Inflammatory macrophage treated with lipopolysaccharide for 4 hours (primary cell): Measurements from ENCODE around the gene GOLGA8Q.
"Not testable (repeated sequence)": the region's sequence is repeated elsewhere in the genome, so short reads cannot be mapped to it uniquely, and the experiment has no call there.

Experiments
- DNase-seq: peaks from one replicate; pipeline ENCODE4 v3.0.0-alpha.2; 2020

Gene GOLGA8Q

GRCh38 chr15:30551750-30552149 is at the start of gene GOLGA8Q:
Gene GOLGA8Q (plus strand): TSS chr15:30552050. CDS start chr15:30552078, 28 bp downstream.
- not testable (repeated sequence) for DNase-seq

- DNase-seq = not testable (repeated sequence)
Observed at GRCh38 chr15:30502904-30503781, 48.7 kb upstream of the GOLGA8Q start.

DNA sequence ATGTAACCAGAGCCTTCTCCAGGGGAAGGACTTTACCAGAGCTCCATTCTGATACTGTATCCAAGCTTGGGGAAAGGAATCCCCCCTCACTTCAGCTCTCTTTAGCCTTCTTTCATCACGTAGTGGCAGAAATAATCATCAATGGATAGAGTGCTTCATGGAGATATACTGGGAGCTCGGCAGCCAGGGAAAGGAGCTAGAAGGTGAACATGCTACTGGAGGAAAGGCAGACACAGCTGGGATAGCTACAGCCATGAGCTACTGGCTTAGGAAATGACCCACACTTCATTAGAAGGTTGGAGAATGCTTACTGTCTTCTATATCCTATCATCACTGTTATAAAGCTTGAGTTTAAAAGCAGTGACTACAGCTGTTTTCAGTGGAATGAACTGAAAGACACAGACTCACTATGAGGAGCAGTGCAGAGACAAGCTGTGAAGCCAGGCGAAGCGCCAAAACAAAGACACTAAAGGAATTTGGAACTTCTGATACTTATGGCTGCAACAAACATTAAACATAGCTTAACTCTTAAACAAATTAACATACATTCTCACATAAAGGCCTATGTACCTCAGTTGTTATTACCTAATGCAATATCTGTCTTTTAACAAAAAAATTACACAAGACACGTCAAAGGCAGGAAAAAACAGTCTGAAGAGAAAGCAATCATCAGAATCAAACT is 47.5 kb upstream of the GOLGA8Q start:
- not testable (repeated sequence) for DNase-seq

- not testable (repeated sequence) for DNase-seq
Observed at GRCh38 chr15:30514545-30514944, 37.3 kb upstream of the GOLGA8Q start.

DNA sequence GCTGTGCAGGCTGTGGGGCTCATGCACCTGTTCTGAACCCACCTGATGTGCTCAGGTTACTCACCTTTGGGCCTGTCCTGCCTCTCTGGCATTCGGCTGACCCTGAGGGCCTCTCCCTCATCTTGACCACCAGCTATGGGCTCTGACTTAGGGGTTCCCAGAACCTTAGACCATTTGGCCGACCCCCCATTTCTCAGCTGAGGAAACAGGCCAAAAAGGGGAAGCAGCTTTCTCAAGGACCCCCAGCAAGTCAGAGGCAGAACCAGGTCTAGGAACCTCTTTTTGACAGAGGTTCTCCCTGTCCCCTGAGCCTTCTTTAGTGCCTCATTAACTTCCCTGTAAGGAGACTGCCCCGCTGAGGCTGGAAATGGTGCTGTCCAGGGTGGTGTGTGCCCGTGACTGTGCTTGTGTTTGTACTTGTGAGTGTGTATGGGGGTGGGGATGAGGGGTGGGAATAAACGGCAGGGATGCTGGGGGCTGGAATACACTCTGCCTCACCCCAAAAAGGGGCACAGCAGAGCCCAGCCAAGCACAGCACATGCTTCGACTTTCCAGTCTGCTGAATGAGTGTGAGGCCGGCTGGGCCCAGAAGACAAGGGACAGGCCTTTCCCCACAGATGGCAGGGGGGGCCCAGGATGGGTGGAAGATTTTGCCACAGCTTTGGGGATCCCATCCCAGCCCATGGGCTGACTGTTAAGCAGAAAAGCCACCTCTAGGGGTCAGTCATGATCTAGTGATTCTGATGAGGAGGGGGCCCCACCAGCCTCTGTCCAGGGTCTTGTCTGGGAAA is 28.2 kb upstream of the GOLGA8Q start:
- not testable (repeated sequence) for DNase-seq

DNA sequence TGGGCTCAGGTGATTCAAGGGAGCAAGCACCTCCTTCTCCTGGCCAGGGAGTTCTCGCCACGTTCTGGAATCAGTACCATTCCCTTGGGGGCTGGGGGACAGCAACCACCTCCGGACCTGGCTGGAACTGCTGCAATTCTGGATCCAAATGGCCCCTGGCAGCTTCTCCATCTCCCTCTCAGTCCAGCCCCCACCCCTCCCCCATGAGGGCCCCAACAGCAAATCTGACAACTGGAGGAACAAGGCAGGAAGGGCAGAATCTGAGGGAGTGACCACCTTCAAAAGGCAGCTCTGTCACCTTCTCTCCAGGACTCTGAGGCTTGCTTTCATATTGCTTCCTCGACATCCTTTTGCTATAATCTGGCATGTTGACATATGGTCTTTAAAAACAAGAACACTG is 25.9 kb upstream of the GOLGA8Q start:
- not testable (repeated sequence) for DNase-seq

DNA sequence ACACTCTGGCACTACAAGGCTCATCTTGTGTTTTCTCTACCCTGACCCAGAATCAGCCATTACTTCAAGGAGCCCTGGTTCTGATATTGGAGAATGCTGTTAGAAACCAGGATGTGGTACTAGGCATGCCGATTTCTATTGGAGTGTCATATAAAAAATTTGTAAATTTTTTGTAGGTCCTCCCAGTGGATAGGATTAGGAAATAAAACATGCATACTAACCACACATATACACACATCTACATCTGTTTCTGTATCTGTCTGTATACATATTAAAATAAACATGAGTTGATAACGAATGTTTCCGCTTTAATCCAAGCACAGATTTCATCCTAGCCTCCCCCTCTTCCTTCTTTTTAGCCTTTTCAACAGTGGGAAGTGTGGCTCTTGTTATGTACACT is 22.8 kb upstream of the GOLGA8Q start:
- DNase-seq = not testable (repeated sequence)

DNA sequence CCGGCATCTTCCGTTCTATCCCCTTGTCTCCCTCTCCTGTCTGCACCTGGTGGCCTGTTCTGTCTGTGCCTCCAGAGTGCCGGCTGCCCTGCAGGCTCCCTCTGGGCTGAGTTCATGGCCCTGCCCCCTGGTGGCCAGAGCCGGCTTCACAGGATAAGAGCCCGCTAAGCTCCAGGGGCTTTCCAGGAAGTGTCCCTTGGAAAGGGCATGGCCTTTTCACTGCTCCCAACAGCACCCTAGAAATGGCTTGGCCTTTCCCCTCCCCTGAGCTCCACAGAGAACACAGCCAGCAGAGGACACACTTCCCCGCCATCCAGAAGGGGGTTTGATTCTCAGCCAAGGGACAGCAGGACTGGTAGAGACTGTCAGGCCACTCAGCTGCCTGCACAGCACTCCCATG is 15.1 kb downstream of the GOLGA8Q start:
- DNase-seq = not testable (repeated sequence)

DNA sequence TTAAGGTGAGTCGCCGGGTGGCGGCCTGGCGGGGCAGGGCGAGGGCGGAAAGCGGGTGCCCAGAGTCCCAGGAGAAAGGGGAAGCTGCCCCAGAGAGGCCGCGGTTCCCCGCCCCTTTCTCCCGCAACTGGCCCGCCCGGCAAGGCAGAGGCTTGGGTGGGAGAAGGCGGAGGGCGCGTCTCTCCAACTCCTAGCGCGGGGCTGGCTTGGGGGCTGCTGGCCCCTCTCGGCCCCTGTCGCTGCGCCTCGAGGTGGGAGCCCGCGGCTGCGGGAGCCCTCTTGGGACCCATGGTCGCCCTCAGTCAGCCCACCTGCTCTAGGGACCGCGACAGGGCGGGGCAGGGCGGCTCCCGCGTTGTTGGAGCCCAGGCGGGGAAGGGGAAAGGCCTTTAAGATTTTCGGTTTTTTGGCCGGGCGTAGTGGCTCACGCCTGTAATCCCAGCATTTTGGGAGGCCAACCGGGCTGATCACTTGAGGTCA is 21.2 kb downstream of the GOLGA8Q start:
- DNase-seq = not testable (repeated sequence)

DNA sequence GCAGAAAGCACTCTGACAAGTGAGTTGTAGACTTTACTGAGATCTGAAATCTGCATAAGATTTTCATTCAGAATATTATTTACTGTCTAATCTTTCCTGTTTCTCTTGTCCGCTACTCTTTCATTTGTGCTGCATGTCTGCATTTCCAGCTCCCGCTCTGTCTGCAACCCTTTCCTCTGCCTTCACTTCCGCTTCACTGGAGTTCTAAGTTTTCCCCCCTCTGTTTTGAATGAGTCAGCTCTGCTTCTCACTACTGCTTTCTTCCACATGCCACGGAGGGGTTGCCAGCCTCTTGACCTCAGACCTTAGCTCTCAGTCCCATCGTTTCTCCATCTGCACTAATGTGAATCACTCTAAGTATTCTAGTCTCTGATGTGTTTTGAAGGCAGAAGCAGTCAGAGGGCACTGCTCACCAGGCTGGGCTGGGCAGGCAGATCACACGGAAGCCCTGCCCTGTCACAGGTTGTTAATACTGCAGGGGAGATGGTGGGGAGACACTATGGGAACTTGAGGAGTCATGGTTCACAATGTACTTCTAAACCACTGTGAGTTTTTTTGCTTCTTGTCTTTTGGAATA is 27.6 kb downstream of the GOLGA8Q start:
- DNase-seq = not testable (repeated sequence)

DNA sequence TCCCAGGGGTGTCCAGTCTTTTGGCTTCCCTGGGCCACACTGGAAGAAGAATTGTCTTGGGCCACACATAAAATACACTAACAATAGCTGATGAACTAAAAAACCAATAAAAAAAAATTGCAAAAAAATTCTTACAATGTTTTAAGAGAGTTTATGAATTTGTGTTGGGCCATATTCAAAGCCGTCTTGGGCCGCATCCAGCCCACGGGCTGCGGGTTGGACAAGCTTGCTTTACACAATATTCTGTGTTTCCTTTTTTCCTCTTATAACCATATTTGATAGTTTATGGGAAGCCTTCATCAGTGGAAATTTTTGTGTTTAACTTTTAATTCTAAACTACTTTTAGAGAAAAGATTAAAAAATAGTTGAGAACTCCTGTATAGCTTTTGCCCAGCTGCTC is 28.9 kb downstream of the GOLGA8Q start:
- not testable (repeated sequence) for DNase-seq

GRCh38 chr15:30598953-30599352 is 47.1 kb downstream of the GOLGA8Q start:
- not testable (repeated sequence) for DNase-seq

DNA sequence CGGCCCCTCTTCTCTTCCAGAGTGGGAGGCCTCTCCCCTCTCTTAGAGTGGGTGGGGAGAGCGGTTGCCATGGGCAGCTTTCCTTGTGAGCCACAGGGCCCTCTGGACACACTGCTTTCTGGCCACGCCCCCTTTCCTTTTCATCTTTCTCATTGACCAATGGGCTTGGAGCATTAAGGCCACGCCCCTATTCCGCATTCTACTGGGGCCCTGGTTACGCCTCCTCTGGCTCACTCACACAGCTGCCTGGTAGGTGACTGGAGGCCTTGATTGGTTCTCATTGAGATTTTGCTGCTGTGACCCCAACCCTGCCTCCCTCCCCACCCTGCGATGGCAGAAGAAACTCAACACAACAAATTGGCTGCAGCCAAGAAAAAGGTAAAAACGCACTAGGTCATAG is 51.9 kb downstream of the GOLGA8Q start, which contains the start of gene GOLGA8H:
TSS of gene GOLGA8H (plus strand) at position 233 of the 400 bp plus-strand sequence. CDS start at position 331, 98 bp downstream.
- DNase-seq = not testable (repeated sequence)
